GM12878 (cell line): ENCODE data around the gene CHURC1. TPM values are rescaled to one million over a fixed set of nuclear protein-coding genes. Genes with fewer than 3 reads are reported as not detected.

Experiments
- ATAC-seq: fragments of 200-7000 bp; cut with Tn5 transposase; 3 replicates; pipeline ENCODE4 v1.9.1; 2020; ENCODE audit warnings: mild to moderate bottlenecking, moderate library complexity
- BruUV-seq: library from RNA; stranded (reverse); fragments of 400-500 nt; replicated peaks from 2 replicates; lab custom pipeline; 2021; lab: Mats Ljungman, UMichigan
- CTCF ChIA-PET: fragments of 300-600 bp; sonication (Branson Sonifier 250); formaldehyde crosslinking; extraction: SDS; loops from one replicate; lab custom pipeline; 2021; ENCODE audit warnings: inconsistent platforms; lab: Yijun Ruan, JAX
- POLR2A ChIA-PET: fragments of 350-600 bp; formaldehyde crosslinking; extraction: SDS; loops from one replicate; lab custom pipeline; 2021; ENCODE audit warnings: inconsistent platforms; lab: Charles Lee
- RAD21 ChIA-PET: fragments of 300-600 bp; sonication (Branson Sonifier 250); formaldehyde crosslinking; loops from one replicate; lab custom pipeline; 2023; ENCODE audit warnings: antibody characterized with exemption; ENCODE audit not compliant: unreplicated experiment; lab: Charles Lee
- SMC1A ChIA-PET: fragments of 300-600 bp; sonication (Branson Sonifier 250); formaldehyde crosslinking; loops from one replicate; lab custom pipeline; 2023; ENCODE audit not compliant: unreplicated experiment, uncharacterized antibody; lab: Charles Lee
- DNase-seq: peaks from one replicate; pipeline ENCODE4 v3.0.0-alpha.2; 2011; ENCODE audit warnings: low read depth, low spot score
- FAIRE-seq: peaks from 3 replicates; lab custom pipeline; 2011; peaks lifted over from hg19 to GRCh38; lab: Jason Lieb, UNC
- H2AFZ ChIP-seq: 2 replicates; pipeline ENCODE4 v1.6.0; 2011; ENCODE audit warnings: low read depth, low read length, control low read depth; ENCODE audit not compliant: control insufficient read depth
- H3K27ac ChIP-seq: 2 replicates; pipeline ENCODE4 v1.5.1; 2011; ENCODE audit warnings: control low read depth; ENCODE audit not compliant: control insufficient read depth, insufficient read depth
- H3K27me3 ChIP-seq, 2 experiments: replicated peaks in 1 of 2; 2 replicates each; pipeline versions ENCODE4 v1.6.0 to v1.6.1; 2011; ENCODE audit warnings: low read length in 1 of 2; ENCODE audit not compliant: control insufficient read depth in 2 of 2, insufficient read depth in 2 of 2
- H3K36me3 ChIP-seq, 2 experiments: 2 replicates each; pipeline ENCODE4 v1.5.1; 2011; ENCODE audit warnings: low read length in 1 of 2; ENCODE audit not compliant: control insufficient read depth in 2 of 2, insufficient read depth in 2 of 2
- H3K4me1 ChIP-seq: 2 replicates; pipeline ENCODE4 v1.6.1; 2011; ENCODE audit warnings: mild to moderate bottlenecking, low read length, moderate library complexity, mixed read lengths; ENCODE audit not compliant: control insufficient read depth, insufficient read depth
- H3K4me2 ChIP-seq: 2 replicates; pipeline ENCODE4 v1.6.0; 2011; ENCODE audit warnings: control low read depth; ENCODE audit not compliant: control insufficient read depth, insufficient read depth
- H3K4me3 ChIP-seq: fragments of 200-600 bp; sonication (generic); 2 replicates; pipeline ENCODE4 v1.5.1; 2016
- H3K79me2 ChIP-seq: 2 replicates; pipeline ENCODE4 v1.6.0; 2011; ENCODE audit warnings: low read length; ENCODE audit not compliant: control insufficient read depth, insufficient read depth
- H3K9ac ChIP-seq: 2 replicates; pipeline ENCODE4 v1.8.0; 2011; ENCODE audit warnings: low read length, control low read depth, mixed read lengths; ENCODE audit not compliant: control insufficient read depth, insufficient read depth
- H3K9me3 ChIP-seq: replicated peaks from 3 replicates; pipeline ENCODE4 v1.5.1; 2011; ENCODE audit warnings: mild to moderate bottlenecking, low read length; ENCODE audit not compliant: control insufficient read depth, insufficient read depth
- H4K20me1 ChIP-seq: 2 replicates; pipeline ENCODE4 v1.6.0; 2011; ENCODE audit not compliant: control insufficient read depth, insufficient read depth
- CREM ChIP-seq: IDR thresholded peaks from 2 replicates; pipeline ENCODE4 v1.6.1; 2014; ENCODE audit warnings: antibody characterized with exemption, low read depth
- ETV6 ChIP-seq, 2 experiments: fragments of 450-650 bp in 1 of 2; IDR thresholded peaks in 1 of 2; conservative IDR thresholded peaks in 1 of 2; 2 replicates each; pipeline ENCODE4 v1.6.1; 2014; ENCODE audit warnings: antibody characterized with exemption in 1 of 2, borderline replicate concordance in 1 of 2, low read depth in 1 of 2, mild to moderate bottlenecking in 1 of 2, moderate library complexity in 1 of 2
- HDGF ChIP-seq: fragments of 450-650 bp; IDR thresholded peaks from 2 replicates; pipeline ENCODE4 v1.6.1; 2016; ENCODE audit warnings: antibody characterized with exemption
- JUND ChIP-seq: IDR thresholded peaks from 2 replicates; pipeline ENCODE4 v1.6.1; 2012; ENCODE audit warnings: low read depth, mild to moderate bottlenecking, low read length, improper control_type of control experiment, moderate library complexity
- KLF5 ChIP-seq: fragments of 450-650 bp; IDR thresholded peaks from 2 replicates; pipeline ENCODE4 v1.6.1; 2014; ENCODE audit warnings: mild to moderate bottlenecking; ENCODE audit not compliant: partially characterized antibody
- MEF2B ChIP-seq: fragments of 450-650 bp; IDR thresholded peaks from 2 replicates; pipeline ENCODE4 v1.6.1; 2018; ENCODE audit warnings: mild to moderate bottlenecking, moderate library complexity; ENCODE audit not compliant: partially characterized antibody, poor library complexity, severe bottlenecking
- MYB ChIP-seq: fragments of 150-350 bp; IDR thresholded peaks from 2 replicates; pipeline ENCODE4 v1.6.1; 2014; ENCODE audit warnings: mild to moderate bottlenecking, low read depth, low read length, borderline replicate concordance
- NFYB ChIP-seq: IDR thresholded peaks from 2 replicates; pipeline ENCODE4 v1.6.1; 2011; ENCODE audit warnings: low read depth, mild to moderate bottlenecking, low read length, improper control_type of control experiment, moderate library complexity; ENCODE audit not compliant: insufficient read depth
- PAX8 ChIP-seq: fragments of 450-650 bp; IDR thresholded peaks from 2 replicates; pipeline ENCODE4 v1.6.1; 2017; ENCODE audit warnings: mild to moderate bottlenecking, moderate library complexity
- SIX5 ChIP-seq: IDR thresholded peaks from 2 replicates; pipeline ENCODE4 v1.6.1; 2011; ENCODE audit warnings: mild to moderate bottlenecking, low read depth, low read length, moderate library complexity; ENCODE audit not compliant: severe bottlenecking
- SMARCA5 ChIP-seq: fragments of 450-650 bp; IDR thresholded peaks from 2 replicates; pipeline ENCODE4 v1.6.1; 2017; ENCODE audit warnings: mild to moderate bottlenecking
- TCF12 ChIP-seq: IDR thresholded peaks from 2 replicates; pipeline ENCODE4 v1.6.1; 2011; ENCODE audit warnings: low read depth, mild to moderate bottlenecking, low read length
- YBX1 ChIP-seq: fragments of 450-650 bp; IDR thresholded peaks from 2 replicates; pipeline ENCODE4 v1.6.1; 2016; ENCODE audit warnings: antibody characterized with exemption
- ZNF274 ChIP-seq: IDR thresholded peaks from one replicate; pipeline ENCODE4 v1.8.0; 2011; ENCODE audit not compliant: insufficient read length, insufficient read depth
- WGBS: methylation state at CpG from one replicate; pipeline ENCODE4 v1.1.6; 2016; ENCODE audit warnings: low lambda C conversion rate; ENCODE audit not compliant: insufficient replicate concordance, insufficient coverage; ENCODE audit errors: missing lambda C conversion rate; 5-methylcytosine and 5-hydroxymethylcytosine counted together
- in situ Hi-C: fragments of 300-500 bp; cut with MboI; formaldehyde crosslinking; loops from 9 replicates; pipeline ENCODE4 v1.14.3; 2018; ENCODE audit warnings: mixed read lengths
- intact Hi-C: fragments of 100-400 bp; cut with micrococcal nuclease; formaldehyde crosslinking; loops from one replicate; pipeline ENCODE4 v1.14.2; 2022; ENCODE audit not compliant: unreplicated experiment
- polyA plus RNA-seq, 11 experiments: library from polyadenylated mRNA; depleted of rRNA in 4 of 11; unstranded in 6 of 11; stranded (reverse) in 5 of 11; fragments of >200 nt; fragmentation: Nextera tagmentation in 4 of 11; fragmentation: Illumina TruSeq in 1 of 11; extraction: Ambion mirVana in 4 of 11; extraction: Trizol in 1 of 11; gene quantifications; 1 replicate in 1 of 11; 2 replicates in 10 of 11; pipeline versions ENCODE4 v1.2.1 to v1.2.3, GENCODE V29; 2011 to 2016; ENCODE audit warnings: inconsistent platforms in 2 of 11, missing spikeins in 2 of 11, low read depth in 1 of 11
- total RNA-seq, 4 experiments: library from RNA; depleted of rRNA in 3 of 4; stranded (reverse); fragments of >200 nt in 3 of 4; fragmentation: Illumina TruSeq in 1 of 4; extraction: Trizol in 1 of 4; gene quantifications; 2 replicates each; pipeline versions ENCODE4 v1.2.1 to v1.2.3, GENCODE V29; 2013 to 2021
- TF ChIP-seq, protein P1 (sequence below): fragments of 450-650 bp; IDR thresholded peaks from 2 replicates; pipeline ENCODE4 v1.6.1; 2017; ENCODE audit warnings: mild to moderate bottlenecking
- TF ChIP-seq, protein P2 (sequence below): fragments of 450-650 bp; IDR thresholded peaks from 2 replicates; pipeline ENCODE4 v1.6.1; 2017; ENCODE audit warnings: borderline replicate concordance
- TF ChIP-seq, protein P3 (sequence below): fragments of 450-650 bp; IDR thresholded peaks from 2 replicates; pipeline ENCODE4 v1.6.1; 2017; ENCODE audit warnings: low read depth, mild to moderate bottlenecking, moderate library complexity

CHURC1 gene
- total and polyA plus RNA-seq, 10 of the 15 experiments (the other 5 are each of a cell fraction or from before 2014, with no cell fraction given) = 41.0 to 421 (median 140) TPM

DNA sequence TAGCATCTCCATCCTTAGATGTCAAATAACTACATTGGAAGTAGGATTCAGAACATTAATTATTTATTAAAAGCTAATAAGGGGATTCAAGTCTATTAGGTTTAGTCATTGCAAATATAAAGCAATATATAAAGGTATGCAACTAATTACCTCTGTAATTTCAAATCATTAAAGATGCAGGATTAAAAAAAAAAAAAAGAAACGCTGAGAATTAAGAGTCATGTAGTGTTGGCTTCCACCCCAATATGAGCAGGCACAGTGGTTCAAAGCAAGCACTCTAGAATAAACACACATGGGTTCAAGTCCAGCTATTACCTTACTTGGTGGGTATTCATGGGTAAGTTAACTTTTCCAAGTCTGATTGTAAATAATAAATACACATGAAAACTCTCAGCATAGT, 45.4 kb upstream of the CHURC1 start:
- no peak for TF ChIP-seq TCF12
- no peak for TF ChIP-seq PAX8
- no peak for TF ChIP-seq HDGF
- no peak for TF ChIP-seq SMARCA5
- no peak for TF ChIP-seq CREM
- TF ChIP-seq MYB = no peak
- TF ChIP-seq SIX5 = no peak
- no peak for TF ChIP-seq ETV6 (conservative IDR thresholded peaks at IDR 0.05 in 1 of 2, IDR thresholded peaks at IDR 0.05 in 1 of 2; ENCODE audit: borderline replicate concordance in 1 of 2, low read depth in 1 of 2)
- no peak for TF ChIP-seq MEF2B
- TF ChIP-seq, protein P1, sequence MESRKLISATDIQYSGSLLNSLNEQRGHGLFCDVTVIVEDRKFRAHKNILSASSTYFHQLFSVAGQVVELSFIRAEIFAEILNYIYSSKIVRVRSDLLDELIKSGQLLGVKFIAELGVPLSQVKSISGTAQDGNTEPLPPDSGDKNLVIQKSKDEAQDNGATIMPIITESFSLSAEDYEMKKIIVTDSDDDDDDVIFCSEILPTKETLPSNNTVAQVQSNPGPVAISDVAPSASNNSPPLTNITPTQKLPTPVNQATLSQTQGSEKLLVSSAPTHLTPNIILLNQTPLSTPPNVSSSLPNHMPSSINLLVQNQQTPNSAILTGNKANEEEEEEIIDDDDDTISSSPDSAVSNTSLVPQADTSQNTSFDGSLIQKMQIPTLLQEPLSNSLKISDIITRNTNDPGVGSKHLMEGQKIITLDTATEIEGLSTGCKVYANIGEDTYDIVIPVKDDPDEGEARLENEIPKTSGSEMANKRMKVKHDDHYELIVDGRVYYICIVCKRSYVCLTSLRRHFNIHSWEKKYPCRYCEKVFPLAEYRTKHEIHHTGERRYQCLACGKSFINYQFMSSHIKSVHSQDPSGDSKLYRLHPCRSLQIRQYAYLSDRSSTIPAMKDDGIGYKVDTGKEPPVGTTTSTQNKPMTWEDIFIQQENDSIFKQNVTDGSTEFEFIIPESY = no peak
- no peak for TF ChIP-seq JUND
- no peak for TF ChIP-seq YBX1
- TF ChIP-seq ZNF274 = no peak
- TF ChIP-seq NFYB = no peak
- TF ChIP-seq, protein P2, sequence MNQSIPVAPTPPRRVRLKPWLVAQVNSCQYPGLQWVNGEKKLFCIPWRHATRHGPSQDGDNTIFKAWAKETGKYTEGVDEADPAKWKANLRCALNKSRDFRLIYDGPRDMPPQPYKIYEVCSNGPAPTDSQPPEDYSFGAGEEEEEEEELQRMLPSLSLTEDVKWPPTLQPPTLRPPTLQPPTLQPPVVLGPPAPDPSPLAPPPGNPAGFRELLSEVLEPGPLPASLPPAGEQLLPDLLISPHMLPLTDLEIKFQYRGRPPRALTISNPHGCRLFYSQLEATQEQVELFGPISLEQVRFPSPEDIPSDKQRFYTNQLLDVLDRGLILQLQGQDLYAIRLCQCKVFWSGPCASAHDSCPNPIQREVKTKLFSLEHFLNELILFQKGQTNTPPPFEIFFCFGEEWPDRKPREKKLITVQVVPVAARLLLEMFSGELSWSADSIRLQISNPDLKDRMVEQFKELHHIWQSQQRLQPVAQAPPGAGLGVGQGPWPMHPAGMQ = no peak
- TF ChIP-seq, protein P3, sequence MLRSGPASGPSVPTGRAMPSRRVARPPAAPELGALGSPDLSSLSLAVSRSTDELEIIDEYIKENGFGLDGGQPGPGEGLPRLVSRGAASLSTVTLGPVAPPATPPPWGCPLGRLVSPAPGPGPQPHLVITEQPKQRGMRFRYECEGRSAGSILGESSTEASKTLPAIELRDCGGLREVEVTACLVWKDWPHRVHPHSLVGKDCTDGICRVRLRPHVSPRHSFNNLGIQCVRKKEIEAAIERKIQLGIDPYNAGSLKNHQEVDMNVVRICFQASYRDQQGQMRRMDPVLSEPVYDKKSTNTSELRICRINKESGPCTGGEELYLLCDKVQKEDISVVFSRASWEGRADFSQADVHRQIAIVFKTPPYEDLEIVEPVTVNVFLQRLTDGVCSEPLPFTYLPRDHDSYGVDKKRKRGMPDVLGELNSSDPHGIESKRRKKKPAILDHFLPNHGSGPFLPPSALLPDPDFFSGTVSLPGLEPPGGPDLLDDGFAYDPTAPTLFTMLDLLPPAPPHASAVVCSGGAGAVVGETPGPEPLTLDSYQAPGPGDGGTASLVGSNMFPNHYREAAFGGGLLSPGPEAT = no peak
- TF ChIP-seq KLF5 = no peak
- Histone ChIP-seq H2AFZ (no peak overlapping the region), H3K27ac (no peak overlapping the region), H3K4me3 (no peak overlapping the region), H4K20me1 (no peaks in the 10 kb centered on the region), H3K9me3 (no peaks in the 10 kb centered on the region), H3K79me2 (no peaks in the 10 kb centered on the region), H3K9ac (no peak overlapping the region), H3K27me3 (peaks cover 0 to 5% of the 10 kb centered on the region in 2 experiments; a peak in 1 of 4 replicates), H3K4me1 (no peaks in the 10 kb centered on the region), H3K36me3 (no peaks in the 10 kb centered on the region), H3K4me2 (no peak overlapping the region)
- in situ Hi-C loops = no loop called here
- ChIA-PET POLR2A (no interaction called here), CTCF (interaction anchor here (0.6 to 1.3 kb wide), 4 partner anchors 9 to 46 kb away, joined by 3 to 4 read pairs (median 4); no protein-coding TSS in a partner anchor), SMC1A (interaction anchor here (0.6 to 2.8 kb wide), 3 partner anchors 11 to 296 kb away, joined by 3 to 6 read pairs (median 3); no protein-coding TSS in a partner anchor), RAD21 (interaction anchor here (1.6 kb wide), 1 partner anchor 10 kb away, joined by 3 read pairs; no protein-coding TSS in a partner anchor)
- 30% methylated on average over 1 of the region's 1 CpG for WGBS
- intact Hi-C loops = no loop called here
- FAIRE-seq (no peak), DNase-seq (no peak), ATAC-seq (no peak)
- BruUV-seq = no TSS peak
